Neural crest cell (in vitro differentiated cells): ENCODE measurements around the gene ADCY5. TPM values are rescaled to one million over a fixed set of nuclear protein-coding genes. Genes with fewer than 3 reads are reported as not detected.

Experiments used
- DNase-seq: peaks from one replicate; pipeline ENCODE4 v3.0.0; 2021; ENCODE audit warnings: low read depth, mixed read lengths, low spot score
- H3K27ac Mint-ChIP-seq: one replicate; pipeline ENCODE4 v1.8.0; 2021; ENCODE audit warnings: mild to moderate bottlenecking, mixed read lengths; ENCODE audit not compliant: unreplicated experiment
- H3K27me3 Mint-ChIP-seq: 2 replicates; pipeline ENCODE4 v1.8.0; 2021; ENCODE audit warnings: low read depth, mild to moderate bottlenecking, mixed read lengths
- H3K36me3 Mint-ChIP-seq: 2 replicates; pipeline ENCODE4 v1.8.0; 2021; ENCODE audit warnings: low read depth, mild to moderate bottlenecking, mixed read lengths
- H3K4me1 Mint-ChIP-seq: 2 replicates; pipeline ENCODE4 v1.8.0; 2021; ENCODE audit warnings: mixed read lengths
- H3K4me3 Mint-ChIP-seq: one replicate; pipeline ENCODE4 v1.8.0; 2021; ENCODE audit warnings: mild to moderate bottlenecking, mixed read lengths
- H3K9me3 Mint-ChIP-seq: 2 replicates; pipeline ENCODE4 v1.8.0; 2021; ENCODE audit warnings: mixed read lengths
- total RNA-seq: library from RNA; stranded (reverse); gene quantifications from 2 replicates; pipeline ENCODE4 v1.2.1, GENCODE V29; 2021
- TF ChIP-seq, protein P1 (sequence below): fragments of 200-600 bp; sonication (generic); conservative IDR thresholded peaks from 2 replicates; pipeline ENCODE4 v1.5.0; 2021; ENCODE audit warnings: antibody characterized with exemption, mild to moderate bottlenecking

The ADCY5 gene
- total RNA-seq, 1 donor from 2014 or later: 2.2 TPM

GRCh38 chr3:123388042-123388441 lies 60.8 kb downstream of the ADCY5 start:
- Mint-ChIP-seq H3K36me3 (no peaks in the 10 kb centered on the region), H3K9me3 (no peaks in the 10 kb centered on the region), H3K4me3 (no peak overlapping the region), H3K4me1 (peaks cover 39% of the 10 kb centered on the region), H3K27me3 (no peaks in the 10 kb centered on the region), H3K27ac (no peak overlapping the region)
- no peak for DNase-seq
- TF ChIP-seq, protein P1, sequence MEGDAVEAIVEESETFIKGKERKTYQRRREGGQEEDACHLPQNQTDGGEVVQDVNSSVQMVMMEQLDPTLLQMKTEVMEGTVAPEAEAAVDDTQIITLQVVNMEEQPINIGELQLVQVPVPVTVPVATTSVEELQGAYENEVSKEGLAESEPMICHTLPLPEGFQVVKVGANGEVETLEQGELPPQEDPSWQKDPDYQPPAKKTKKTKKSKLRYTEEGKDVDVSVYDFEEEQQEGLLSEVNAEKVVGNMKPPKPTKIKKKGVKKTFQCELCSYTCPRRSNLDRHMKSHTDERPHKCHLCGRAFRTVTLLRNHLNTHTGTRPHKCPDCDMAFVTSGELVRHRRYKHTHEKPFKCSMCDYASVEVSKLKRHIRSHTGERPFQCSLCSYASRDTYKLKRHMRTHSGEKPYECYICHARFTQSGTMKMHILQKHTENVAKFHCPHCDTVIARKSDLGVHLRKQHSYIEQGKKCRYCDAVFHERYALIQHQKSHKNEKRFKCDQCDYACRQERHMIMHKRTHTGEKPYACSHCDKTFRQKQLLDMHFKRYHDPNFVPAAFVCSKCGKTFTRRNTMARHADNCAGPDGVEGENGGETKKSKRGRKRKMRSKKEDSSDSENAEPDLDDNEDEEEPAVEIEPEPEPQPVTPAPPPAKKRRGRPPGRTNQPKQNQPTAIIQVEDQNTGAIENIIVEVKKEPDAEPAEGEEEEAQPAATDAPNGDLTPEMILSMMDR: no peak

- Mint-ChIP-seq H3K27me3 (no peaks in the 10 kb centered on the region), H3K9me3 (no peaks in the 10 kb centered on the region), H3K36me3 (no peaks in the 10 kb centered on the region), H3K4me1 (peaks cover 37% of the 10 kb centered on the region), H3K4me3 (no peak overlapping the region), H3K27ac (no peak overlapping the region)
- no peak for DNase-seq
- TF ChIP-seq, protein P1: no peak
These were observed 61.4 kb downstream of the ADCY5 start for GRCh38 chr3:123387532-123387931.

GRCh38 chr3:123386477-123387040 lies 62.3 kb downstream of the ADCY5 start:
- Mint-ChIP-seq H3K36me3 (no peaks in the 10 kb centered on the region), H3K4me3 (no peak overlapping the region), H3K4me1 (peaks cover 32% of the 10 kb centered on the region), H3K9me3 (no peaks in the 10 kb centered on the region), H3K27ac (no peak overlapping the region), H3K27me3 (no peaks in the 10 kb centered on the region)
- no peak for DNase-seq
- TF ChIP-seq, protein P1: no peak

DNA sequence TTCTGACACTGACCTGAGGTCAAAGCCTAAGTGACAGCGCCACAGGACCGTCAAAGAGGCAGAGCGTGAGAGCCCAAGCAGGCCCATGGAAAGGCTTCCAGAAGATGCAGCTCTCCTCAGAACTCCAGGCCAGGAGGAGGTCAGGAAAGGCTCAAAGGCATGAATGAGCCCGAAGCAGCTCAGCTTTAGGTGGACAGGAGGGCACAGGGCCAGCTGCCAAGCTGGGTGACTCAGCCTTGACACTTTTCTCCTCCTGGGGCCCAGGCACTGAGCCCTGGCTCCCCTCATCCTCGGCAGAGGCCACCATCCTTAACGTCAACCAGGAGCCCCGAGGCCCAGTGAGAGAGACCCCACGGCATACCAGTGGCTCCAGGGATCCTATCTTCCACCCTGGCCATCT lies 62.9 kb downstream of the ADCY5 start:
- no peak for DNase-seq
- Mint-ChIP-seq H3K27me3 (no peaks in the 10 kb centered on the region), H3K4me1 (peaks cover 32% of the 10 kb centered on the region), H3K27ac (no peak overlapping the region), H3K4me3 (no peak overlapping the region), H3K9me3 (no peaks in the 10 kb centered on the region), H3K36me3 (no peaks in the 10 kb centered on the region)
- TF ChIP-seq, protein P1: no peak

GRCh38 chr3:123385499-123385898 lies 63.4 kb downstream of the ADCY5 start:
- DNase-seq: no peak
- no peak overlapping the region for H3K4me3 Mint-ChIP-seq
- TF ChIP-seq, protein P1: no peak
- no peaks in the 10 kb centered on the region for H3K27me3 Mint-ChIP-seq
- peaks cover 32% of the 10 kb centered on the region for H3K4me1 Mint-ChIP-seq
- no peak overlapping the region for H3K27ac Mint-ChIP-seq
- no peaks in the 10 kb centered on the region for H3K9me3 Mint-ChIP-seq
- H3K36me3 Mint-ChIP-seq: no peaks in the 10 kb centered on the region
